HK-2 (cell line): ENCODE results near the gene RPS6KB1.
"Not testable (repeated sequence)": the region's sequence is repeated elsewhere in the genome, so short reads cannot be mapped to it uniquely, and the experiment has no call there.

Experiments
- DNase-seq: peaks from one replicate; pipeline ENCODE4 v3.0.0-alpha.2; 2018; ENCODE audit not compliant: unreplicated experiment

RPS6KB1 gene

GRCh38 chr17:59940697-59941096 lies 47.8 kb downstream of the RPS6KB1 start:
- DNase-seq = not testable (repeated sequence)

DNA sequence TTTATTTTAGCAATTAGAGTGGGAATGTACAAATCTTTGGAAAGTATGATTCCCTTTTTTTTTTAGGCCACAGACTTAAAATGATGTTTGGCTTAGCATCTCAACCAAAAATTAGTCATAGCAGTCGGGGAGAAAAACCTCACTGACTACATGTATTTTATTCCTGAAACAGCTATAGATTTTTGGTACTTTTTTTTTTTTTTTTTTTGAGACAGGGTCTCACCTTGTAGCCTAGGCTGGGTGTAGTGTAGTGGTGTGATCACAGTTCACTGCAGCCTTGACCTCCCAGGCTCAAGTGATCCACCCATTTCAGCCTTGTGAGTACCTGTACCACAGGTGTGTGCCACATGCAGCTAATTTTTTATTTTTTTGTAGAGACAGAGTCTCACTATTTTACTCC lies 48.2 kb downstream of the RPS6KB1 start:
- no peak for DNase-seq

- not testable (repeated sequence) for DNase-seq
Observed at GRCh38 chr17:59946433-59946832, 53.5 kb downstream of the RPS6KB1 start.

- not testable (repeated sequence) for DNase-seq
Observed at GRCh38 chr17:59947310-59947709, 54.4 kb downstream of the RPS6KB1 start.

DNA sequence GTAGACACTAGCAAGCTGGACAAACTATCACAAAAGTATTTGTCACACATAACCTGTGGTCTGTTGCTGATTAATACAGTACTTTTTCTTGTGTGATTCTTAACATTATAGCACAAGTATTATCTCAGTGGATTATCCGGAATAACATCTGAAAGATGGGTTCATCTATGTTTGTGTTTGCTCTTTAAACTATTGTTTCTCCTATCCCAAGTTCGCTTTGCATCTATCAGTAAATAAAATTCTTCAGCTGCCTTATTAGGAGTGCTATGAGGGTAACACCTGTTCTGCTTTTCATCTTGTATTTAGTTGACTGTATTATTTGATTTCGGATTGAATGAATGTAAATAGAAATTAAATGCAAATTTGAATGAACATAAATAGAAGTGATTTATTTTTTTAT lies 57.1 kb downstream of the RPS6KB1 start:
- no peak for DNase-seq

DNA sequence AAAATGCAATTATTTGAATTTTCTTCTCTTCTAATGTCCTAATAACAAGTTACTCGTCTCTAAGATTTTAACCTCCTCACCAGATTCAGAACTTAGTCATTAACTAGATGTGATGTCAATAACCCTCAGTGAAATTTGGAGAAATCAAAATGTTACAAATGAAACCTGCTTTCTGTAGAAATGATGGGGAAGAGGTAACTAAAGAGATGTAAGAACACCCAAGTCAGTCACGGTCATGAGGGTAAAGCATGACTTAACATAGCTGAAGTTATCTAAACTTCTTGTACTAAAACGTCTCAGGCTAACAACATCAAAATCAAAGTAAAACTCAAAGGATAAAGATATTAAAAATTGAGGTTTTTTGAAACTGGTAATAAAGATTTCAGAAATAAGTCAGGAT lies 61.9 kb downstream of the RPS6KB1 start:
- DNase-seq = no peak

DNA sequence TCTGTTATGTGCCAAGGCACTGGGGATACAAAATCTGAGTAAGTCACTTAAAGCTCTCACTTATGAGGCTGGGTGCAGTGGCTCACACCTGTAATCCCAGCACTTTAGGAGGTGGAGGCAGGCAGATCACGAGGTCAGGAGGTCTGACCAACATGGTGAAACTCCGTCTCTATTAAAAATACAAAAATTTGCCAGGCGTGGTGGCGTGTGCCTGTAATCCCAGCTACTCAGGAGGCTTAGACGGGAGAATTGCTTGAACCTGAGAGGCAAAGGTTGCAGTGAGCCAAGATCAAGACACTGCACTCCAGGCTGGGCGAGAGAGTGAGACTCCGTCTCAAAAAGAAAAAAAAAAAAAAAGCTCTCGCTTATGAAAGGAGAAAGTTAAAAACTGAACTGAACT lies 66.7 kb downstream of the RPS6KB1 start:
- not testable (repeated sequence) for DNase-seq

GRCh38 chr17:59962739-59963318 lies 69.9 kb downstream of the RPS6KB1 start:
- DNase-seq = no peak

- peak; percentile 30 for DNase-seq
Observed at GRCh38 chr17:59963738-59964481, 71.0 kb downstream of the RPS6KB1 start.

- peak; percentile 82 for DNase-seq
Observed at GRCh38 chr17:59964482-59965328, 71.8 kb downstream of the RPS6KB1 start, which contains the start of gene RNFT1. RNFT1 (minus strand) TSS chr17:59964740; CDS start chr17:59964663, 77 bp downstream.

- not testable (repeated sequence) for DNase-seq
Observed at GRCh38 chr17:59971771-59972170, 78.8 kb downstream of the RPS6KB1 start.

GRCh38 chr17:59972778-59973177 lies 79.9 kb downstream of the RPS6KB1 start:
- DNase-seq = no peak

DNA sequence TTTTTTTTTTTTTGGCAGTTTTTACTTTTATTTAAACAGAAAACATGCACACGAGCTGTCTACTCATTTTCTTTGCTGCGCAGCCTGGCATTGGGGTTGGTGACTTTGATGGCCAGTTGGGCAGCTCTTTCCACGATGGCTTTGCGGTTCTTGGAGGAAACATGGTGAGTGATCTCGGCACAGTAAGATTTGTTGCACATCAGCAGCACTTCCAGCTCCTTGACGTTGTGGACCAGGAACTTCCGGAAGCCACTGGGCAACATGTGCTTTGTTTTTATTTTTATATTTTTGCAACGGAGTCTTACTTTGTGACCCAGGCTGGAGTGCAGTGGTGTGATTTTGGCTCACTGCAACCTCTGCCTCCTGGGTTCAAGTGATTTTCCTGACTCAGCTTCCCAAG lies 80.6 kb downstream of the RPS6KB1 start:
- DNase-seq = not testable (repeated sequence)

DNA sequence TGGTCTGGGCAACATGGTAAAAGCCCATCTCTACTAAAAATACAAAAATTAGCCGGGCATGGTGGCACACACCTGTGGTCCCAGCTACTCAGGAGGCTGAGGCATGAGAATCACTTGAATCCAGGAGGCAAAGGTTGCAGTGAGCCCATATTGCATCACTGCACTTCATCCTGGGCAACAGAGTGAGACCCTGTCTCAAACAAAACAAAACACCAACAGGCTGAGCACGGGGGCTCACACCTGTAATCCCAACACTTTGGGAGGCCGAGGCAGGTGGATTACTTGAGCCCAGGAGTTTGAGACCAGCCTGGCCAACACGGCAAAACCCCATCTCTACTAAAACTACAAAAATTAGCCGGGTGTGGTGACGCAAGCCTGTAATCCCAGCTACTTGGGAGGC lies 82.2 kb downstream of the RPS6KB1 start:
- not testable (repeated sequence) for DNase-seq

GRCh38 chr17:59996608-59997007 lies 103.7 kb downstream of the RPS6KB1 start:
- DNase-seq = not testable (repeated sequence)
